ENCODE results near the gene NIPBL.

- TF ChIP-seq GATA2 (IDR thresholded peaks at IDR 0.05; ENCODE audit: low read depth, low read length), result no peak
- no peak for TF ChIP-seq GATA3 (IDR thresholded peaks at IDR 0.05; ENCODE audit: low read depth, low read length)
Measured at GRCh38 chr5:36875790-36876298, 725 bp upstream of the NIPBL start.

All from SH-SY5Y (cell line).